ENCODE data around the gene PPARA.

PPARA gene

DNA sequence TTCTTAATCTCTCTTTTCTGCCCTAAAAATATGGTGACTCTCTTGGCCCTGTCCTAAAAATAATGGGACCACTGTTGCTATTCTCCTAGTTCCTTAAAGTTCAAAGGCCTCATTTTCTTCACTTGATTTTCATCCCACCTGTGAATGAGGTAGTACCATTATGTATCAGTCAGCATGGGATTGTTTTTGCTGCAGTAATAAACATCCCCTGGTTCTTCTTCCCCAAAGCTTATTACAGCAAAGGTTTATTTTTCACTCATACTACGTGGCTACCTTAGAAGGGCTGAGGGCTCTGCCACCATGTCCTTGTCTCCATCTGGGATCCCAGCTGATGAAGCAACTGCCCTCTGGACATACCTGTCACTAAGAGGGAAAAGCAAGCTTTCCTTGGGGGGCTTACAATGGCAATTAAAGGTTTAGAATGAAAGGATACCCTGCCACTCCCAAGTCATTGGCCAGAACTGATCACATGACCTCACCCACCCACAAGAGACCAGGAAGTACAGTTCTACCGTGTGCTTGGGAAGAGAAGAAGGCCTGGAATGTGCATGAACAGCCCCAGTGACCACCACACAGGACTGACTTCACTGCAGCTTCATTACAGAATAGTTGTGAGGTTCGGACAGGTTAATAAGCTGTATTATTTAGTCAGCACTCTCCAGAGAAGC, 125.3 kb downstream of the PPARA start:
- in situ Hi-C loops (cut with HindIII; ENCODE audit: low pct_ligation_motif_present, low pct_unique_long_range_greater_than_20kb, low sequenced_read_pairs), result no loop called here
- DNase-seq, result no peak

- in situ Hi-C loops (cut with HindIII; ENCODE audit: low pct_ligation_motif_present, low pct_unique_long_range_greater_than_20kb, low sequenced_read_pairs), result no loop called here
Measured at GRCh38 chr22:46276563-46276962, 126.2 kb downstream of the PPARA start.

DNA sequence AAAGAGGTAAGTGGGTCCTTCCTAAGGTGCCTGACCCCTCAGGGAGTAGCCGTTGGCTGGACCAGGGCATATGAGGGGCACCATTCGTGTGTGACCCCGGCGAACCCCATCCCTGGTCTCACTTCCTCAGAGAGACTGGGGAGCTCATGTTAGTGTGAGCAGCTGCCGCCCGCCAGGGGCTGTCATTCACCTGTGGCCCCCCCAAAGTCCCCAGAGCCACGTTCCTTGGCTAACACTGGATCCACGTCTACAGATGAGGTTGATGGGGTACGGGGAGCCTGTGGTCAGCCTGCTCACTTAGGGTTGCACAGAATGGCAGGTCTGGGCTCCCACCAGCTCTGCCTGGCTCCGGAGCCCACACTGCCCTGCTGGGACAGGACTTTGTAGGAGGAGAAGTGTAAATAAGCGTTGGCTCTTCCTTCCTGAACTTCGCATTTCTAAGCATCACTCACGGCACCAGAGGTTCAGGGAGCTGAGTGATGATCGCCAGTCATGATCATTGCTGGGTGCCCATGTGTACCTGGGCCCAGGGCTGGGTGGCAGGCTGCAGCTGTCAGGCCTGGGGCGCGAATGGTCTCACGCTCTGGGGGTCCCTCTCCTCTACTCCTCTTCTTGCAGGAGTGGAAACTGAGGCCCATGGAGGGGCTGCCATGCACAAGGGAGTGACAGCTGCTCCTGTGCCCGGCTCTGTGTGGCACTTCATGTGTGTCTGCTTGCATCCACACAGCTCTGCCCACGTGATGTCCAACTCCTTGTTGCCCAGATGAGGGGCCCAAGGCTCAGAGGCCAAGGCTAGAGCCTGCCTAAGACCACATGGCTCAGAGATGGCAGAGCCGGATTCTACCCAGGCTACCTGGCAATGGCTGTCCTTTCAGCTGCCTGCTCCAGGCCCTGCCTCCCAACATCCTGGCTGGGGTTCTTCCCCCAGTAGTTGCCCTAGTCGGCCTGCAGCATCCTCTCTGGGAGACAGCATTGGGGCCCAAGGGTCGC, 128.6 kb downstream of the PPARA start:
- in situ Hi-C loops (cut with HindIII; ENCODE audit: low pct_ligation_motif_present, low pct_unique_long_range_greater_than_20kb, low sequenced_read_pairs), result no loop called here
- no peak for DNase-seq

More at GRCh38 chr22:46276563-46276962, 126.2 kb downstream of the PPARA start:
- DNase-seq, result no peak

DNA sequence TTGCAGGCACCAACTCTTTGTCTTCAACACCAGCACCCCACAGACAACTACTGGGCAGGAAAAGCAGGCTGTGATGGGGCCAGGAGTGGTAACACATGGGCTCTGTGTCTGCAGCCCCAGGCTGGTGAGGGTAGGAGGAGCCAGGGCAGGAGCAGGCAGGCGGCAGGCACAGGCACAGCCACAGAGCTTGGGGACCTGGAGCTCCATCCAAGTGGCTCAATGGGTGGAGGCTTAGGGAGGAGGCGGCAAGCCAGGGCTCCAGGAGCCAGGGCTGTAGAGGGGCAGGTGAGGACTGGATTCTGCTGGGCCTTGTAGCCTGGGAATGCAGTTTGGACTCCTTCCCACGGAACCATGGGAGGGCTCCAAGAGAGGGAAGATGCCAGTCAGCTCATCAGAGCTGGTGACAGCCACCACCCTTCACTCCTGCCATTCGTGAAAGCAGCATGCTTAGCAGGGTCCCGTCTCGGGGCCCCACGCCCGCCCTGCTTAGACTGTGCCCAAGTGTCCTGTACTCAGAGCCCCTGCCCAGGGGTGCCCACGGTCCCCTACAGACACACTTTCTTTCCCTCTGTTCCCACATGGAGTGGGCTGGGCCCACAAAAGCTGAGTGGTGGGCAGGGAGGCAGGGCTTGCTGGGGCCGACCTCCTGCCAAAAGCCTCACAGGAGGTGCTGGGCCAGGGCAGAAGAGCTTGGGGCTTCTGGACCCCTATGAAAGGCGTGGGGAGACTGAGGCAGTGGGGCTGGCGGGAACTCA, 129.9 kb downstream of the PPARA start:
- in situ Hi-C loops (cut with HindIII; ENCODE audit: low pct_ligation_motif_present, low pct_unique_long_range_greater_than_20kb, low sequenced_read_pairs), result no loop called here

GRCh38 chr22:46280999-46281623, 130.8 kb downstream of the PPARA start:
- in situ Hi-C loops (cut with HindIII; ENCODE audit: low pct_ligation_motif_present, low pct_unique_long_range_greater_than_20kb, low sequenced_read_pairs), result no loop called here
- DNase-seq, result no peak

More for the DNA sequence above, 129.9 kb downstream of the PPARA start:
- DNase-seq, result no peak

DNA sequence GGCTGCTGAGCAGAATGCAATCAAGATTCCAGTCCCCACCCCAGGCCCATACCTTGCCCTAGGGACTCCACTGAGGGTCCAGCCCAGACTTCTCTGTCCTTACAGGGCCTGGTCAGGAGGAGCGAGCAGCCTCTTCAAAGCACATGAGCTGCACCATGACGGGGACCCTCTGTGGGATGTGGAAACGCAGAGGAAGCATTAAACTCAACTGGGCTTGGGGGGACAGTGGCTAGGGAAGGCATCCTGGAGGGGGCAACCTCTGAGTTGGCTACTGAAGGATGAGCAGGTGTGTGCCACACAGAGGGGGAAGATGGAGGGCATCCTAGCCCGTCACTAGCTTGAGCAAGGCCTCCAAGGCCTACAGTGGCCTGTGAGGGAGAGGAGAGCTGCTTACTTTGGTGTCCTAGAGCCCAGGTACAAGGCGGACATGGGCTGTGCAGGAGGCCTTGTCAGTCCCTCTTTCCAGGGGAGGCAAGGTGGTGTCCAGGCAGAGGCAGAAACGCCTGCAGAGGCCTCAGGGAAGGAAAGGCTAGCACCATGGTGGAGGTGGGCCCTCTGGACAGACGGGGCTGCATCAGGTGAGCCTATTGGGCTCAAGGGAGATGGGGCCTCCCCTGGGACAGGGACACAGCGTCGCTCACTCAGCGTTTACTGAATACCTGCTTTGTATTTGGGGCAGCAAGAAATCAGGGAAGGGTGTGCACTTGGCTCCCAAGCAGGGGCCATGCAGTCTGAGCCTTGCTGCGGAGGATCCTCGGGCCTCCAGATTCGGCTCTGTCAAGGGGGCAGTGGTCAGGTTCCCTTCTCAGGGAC, 131.7 kb downstream of the PPARA start:
- in situ Hi-C loops (cut with HindIII; ENCODE audit: low pct_ligation_motif_present, low pct_unique_long_range_greater_than_20kb, low sequenced_read_pairs), result no loop called here
- no peak for DNase-seq

- DNase-seq, result no peak
- in situ Hi-C loops (cut with HindIII; ENCODE audit: low pct_ligation_motif_present, low pct_unique_long_range_greater_than_20kb, low sequenced_read_pairs), result no loop called here
Measured at GRCh38 chr22:46286006-46286405, 135.7 kb downstream of the PPARA start.

GRCh38 chr22:46286941-46287872, 136.9 kb downstream of the PPARA start:
- in situ Hi-C loops (cut with HindIII; ENCODE audit: low pct_ligation_motif_present, low pct_unique_long_range_greater_than_20kb, low sequenced_read_pairs), result no loop called here
- DNase-seq, result no peak

GRCh38 chr22:46287873-46288751, 137.8 kb downstream of the PPARA start:
- DNase-seq, result no peak
- in situ Hi-C loops (cut with HindIII; ENCODE audit: low pct_ligation_motif_present, low pct_unique_long_range_greater_than_20kb, low sequenced_read_pairs), result no loop called here

DNA sequence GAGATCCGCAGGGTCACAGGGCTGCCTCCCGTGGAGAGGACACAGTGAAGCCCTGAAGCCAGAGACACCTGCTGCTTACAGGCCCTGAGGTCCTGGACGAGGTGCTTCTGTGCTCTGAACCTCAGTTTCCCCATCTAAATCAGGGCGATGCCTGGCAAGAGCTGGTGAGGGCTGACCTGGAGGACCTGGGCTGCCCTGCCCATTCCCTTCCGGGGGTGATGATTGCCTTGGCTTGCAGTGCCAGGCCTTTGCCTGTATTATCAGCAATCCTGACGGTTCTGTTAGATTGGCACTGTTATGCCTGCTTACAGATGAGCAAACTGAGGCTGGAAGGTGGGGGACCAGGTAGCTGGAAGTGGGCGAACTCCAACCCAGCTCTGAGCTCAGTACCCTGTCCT, 138.5 kb downstream of the PPARA start:
- in situ Hi-C loops (cut with HindIII; ENCODE audit: low pct_ligation_motif_present, low pct_unique_long_range_greater_than_20kb, low sequenced_read_pairs), result no loop called here
- no peak for DNase-seq

- no peak for DNase-seq
- in situ Hi-C loops (cut with HindIII; ENCODE audit: low pct_ligation_motif_present, low pct_unique_long_range_greater_than_20kb, low sequenced_read_pairs), result no loop called here
Measured at GRCh38 chr22:46289244-46289891, 139.0 kb downstream of the PPARA start.

DNA sequence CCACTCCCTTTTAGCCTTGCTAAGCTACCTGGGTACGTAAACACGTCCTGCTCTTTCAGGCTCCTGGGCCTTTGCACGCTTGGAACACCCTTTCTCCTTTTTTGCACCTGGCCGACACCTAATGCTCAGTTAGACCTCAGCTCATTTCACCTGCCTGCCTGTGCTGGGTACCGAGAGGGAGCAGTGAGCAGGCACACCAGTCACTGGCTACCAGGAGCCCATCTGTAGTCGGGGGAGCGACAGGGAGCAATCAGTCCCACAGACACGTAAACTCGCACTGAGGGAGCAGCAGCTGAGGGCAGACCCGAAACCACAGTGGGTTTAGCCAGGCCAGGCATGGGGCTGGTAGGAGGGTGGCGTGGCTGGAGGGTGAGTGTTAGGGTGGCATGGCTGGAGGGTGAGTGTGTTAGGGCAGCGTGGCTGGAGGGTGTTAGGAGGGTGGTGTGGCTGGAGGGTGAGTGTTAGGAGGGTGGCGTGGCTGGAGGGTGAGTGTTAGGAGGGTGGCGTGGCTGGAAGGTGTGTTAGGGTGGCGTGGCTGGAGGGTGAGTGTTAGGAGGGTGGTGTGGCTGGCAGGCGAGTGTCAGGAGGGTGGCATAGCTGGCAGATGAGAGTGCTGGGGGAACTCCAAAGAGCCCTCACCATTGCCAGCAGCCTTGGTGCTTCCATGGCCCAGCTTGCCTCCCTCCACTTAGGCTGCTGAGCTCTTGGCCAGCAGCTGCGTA, 140.0 kb downstream of the PPARA start:
- in situ Hi-C loops (cut with HindIII; ENCODE audit: low pct_ligation_motif_present, low pct_unique_long_range_greater_than_20kb, low sequenced_read_pairs), result no loop called here
- no peak for DNase-seq

GRCh38 chr22:46290843-46291785, 140.8 kb downstream of the PPARA start:
- DNase-seq, result no peak
- in situ Hi-C loops (cut with HindIII; ENCODE audit: low pct_ligation_motif_present, low pct_unique_long_range_greater_than_20kb, low sequenced_read_pairs), result no loop called here

- no peak for DNase-seq
- in situ Hi-C loops (cut with HindIII; ENCODE audit: low pct_ligation_motif_present, low pct_unique_long_range_greater_than_20kb, low sequenced_read_pairs), result no loop called here
Measured at GRCh38 chr22:46292173-46292572, 141.8 kb downstream of the PPARA start.
